A673 (cell line): ENCODE results near the gene RBFOX2.

ENCODE experiments used
- CTCF ChIP-seq: fragments of 300-800, 200-600 bp; sonication (generic); conservative IDR thresholded peaks from 2 replicates; pipeline ENCODE4 v1.5.1; 2017; ENCODE audit warnings: low read depth, mild to moderate bottlenecking, antibody characterized with exemption, low read length, moderate library complexity, mixed read lengths
- EZH2 ChIP-seq: fragments of 200-600 bp; sonication (generic); IDR thresholded peaks from 2 replicates; pipeline ENCODE4 v1.6.1; 2017; ENCODE audit warnings: borderline replicate concordance, low read depth, mild to moderate bottlenecking, mixed read lengths, antibody characterized with exemption, low read length; ENCODE audit not compliant: poor library complexity, severe bottlenecking

DNA sequence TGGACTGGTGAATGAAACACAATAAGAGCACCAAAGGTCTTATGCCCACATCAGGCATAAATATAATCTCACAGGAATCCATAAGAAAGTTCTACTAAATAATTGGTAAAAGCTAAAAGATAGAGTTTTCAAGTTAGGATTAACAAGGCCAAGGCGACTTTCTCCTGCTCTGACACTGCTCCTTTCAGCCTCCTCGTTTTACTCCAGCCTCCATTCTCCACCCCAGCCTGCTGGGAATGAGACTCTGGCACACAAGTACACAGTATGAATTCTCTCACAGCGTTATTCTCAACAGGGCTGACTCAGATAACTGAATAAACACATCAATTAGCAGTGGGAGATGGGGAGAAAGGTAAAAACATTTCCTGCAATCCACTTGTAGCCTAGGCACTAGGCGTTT is 216.0 kb downstream of the RBFOX2 start:
- TF ChIP-seq CTCF, result no peak
- no peak for TF ChIP-seq EZH2
